Mucosa of gallbladder (tissue), 1 donor: Measurements from ENCODE around the gene IQGAP2. TPM values are rescaled to one million over a fixed set of nuclear protein-coding genes. Genes with fewer than 3 reads are reported as not detected.

ENCODE experiments used
- DNase-seq: peaks from one replicate; pipeline ENCODE4 v3.0.0-alpha.2; 2020; ENCODE audit warnings: low spot score
- total RNA-seq: library from RNA; stranded (reverse); gene quantifications from one replicate; pipeline ENCODE4 v1.2.1, GENCODE V29; 2021
- donor health status: DM: no; HTN: no; CAD: no.

Gene IQGAP2
- total RNA-seq, 1 donor from 2014 or later: 119 TPM

DNA sequence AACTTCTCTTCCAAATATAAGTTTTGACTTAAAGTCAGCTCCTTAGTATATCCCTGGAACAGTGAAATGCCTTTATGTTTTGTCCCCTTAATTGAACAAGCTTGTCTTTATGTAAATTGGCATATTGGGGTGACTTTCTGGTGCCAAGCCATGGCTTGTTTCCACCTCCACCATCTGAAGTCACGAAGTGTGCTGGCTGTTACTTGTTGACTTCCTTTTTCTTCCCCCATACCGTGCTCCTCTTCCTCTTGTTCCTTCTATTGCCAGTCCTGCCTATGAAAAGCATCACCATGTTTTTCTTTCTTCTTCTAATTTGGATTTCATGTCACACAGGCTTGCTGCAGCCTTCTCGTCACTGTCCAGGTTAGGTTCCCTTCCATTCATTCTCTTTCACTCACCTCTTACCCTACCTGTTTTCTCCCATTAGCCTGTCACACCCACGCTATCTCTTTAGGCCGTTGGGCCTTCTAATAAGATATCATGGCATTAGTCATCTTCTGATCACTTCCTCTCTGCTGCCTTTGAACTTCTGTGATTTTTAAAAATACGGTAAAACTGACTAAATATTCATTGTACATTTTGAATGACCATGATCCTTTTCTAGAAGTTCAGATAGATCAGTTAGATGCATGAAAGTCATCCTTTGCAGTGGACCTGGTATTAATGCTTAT, 48.1 kb downstream of the IQGAP2 start:
- no peak for DNase-seq

DNA sequence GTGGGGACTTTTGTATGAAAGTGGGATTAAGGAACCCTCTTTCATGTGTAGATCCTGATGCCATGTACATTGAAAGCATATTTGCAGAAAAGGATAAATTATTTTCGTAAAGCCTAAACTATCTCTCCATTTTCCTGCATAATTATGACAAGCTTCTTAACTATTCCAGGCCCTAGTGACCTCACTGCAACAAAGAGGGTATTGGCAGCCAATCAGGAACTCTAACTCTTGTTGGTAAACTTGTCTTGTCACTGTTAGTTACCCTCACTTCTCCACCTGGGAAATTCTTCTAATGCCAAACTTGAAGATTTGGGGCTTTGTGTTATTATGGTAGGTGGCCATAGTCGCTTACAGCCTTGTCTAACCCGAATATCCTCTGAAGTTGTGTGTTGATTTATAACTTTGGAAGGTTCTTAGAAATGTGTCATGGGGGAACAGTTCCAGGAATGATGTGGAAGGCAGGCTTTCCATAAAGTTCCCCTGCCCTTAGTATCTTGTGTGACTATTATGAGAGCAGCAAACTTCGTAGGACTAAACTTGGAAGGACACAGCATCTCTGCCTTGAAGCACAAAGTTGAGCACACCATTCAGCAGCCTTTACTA, 52.5 kb downstream of the IQGAP2 start:
- no peak for DNase-seq

DNA sequence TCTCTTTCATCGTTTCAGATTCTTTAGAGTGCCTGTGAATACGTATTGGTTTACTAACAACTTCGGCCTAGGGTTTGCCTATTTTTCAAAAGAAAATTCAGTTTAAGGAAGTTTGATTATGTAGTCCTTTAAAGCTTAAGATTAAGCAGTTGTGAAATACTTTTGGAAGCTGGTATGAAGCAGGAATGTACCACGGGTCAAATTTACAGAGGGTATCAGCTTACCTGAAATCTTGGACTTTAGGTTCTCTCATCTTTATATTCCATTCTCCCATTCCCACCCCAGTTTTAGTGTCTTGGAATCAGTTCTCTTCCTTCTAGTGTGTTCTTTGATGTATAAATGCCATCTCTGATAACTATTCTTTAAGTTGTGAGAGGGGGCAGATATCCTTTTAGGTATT, 53.2 kb downstream of the IQGAP2 start:
- DNase-seq: no peak

DNA sequence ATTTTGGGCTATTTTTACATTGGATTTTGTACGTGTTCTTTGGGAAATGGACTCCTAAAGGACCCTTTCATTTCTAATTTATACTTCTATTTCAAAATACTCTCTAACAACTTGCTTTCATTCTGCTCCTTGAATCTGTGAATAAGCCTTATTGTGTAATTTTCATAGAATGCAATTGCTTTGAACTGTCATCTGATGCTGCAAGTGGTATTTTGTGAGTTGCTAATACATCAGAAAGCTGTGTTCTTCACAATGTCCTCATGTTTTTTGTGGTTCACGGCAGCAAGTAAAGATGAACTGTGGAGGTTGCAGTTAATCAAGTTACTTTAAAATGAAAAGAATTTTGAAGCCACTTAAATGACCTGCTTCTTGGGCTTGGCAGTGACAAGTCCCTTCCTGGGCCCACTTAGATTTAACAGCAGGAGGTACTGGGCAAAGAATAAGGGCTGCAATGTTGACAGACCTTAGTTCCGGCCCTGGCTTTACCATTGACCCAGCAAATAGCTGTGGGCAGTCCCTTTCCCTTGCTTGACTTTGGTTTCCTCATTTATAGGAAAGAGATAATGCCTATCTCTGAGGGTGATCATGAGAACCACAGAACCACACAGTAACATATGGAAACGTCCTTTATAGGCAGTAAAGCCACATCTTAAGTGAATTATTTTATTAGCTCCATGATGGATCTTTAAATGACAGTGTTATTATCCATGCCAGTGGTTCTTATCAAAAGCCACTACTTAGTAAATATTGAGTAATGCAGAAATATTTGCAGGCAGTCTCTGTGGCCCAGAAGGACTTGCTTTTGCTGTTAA, 54.8 kb downstream of the IQGAP2 start:
- no peak for DNase-seq

DNA sequence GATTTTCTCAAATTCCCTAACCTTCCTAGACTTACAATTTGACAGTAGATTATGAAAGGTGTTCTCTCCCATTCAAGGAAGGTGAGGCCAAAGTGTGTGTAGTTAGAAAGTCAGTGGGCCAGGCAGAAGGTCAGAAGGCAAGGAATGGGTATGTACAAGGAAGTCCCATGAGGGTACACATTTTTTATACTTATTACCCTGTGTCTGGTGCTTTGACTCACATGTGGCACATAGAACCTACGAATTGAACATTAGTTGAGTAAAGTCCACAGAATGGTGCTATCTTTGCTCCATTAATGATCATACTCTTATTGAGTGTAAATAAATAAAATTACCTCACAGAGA, 55.4 kb downstream of the IQGAP2 start:
- no peak for DNase-seq

DNA sequence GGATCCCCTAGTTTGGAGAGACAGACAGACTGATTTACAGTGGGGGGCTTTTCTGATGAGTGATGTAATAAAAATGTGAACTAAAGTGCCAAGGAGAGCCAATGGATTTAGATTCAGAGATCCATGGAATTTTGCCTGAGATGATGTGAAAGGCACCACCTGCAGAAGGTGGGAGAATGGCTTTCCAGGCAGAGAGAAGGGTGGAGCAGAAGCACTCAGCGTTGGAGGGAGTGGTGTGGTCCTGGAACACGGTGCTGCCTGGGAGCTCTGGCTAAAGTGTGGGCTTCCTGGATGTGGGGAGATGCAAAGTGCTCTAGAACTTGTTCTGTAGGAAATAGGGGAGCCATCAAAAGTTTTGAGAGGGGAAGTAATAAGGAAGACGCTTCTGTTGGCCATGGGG, 57.0 kb downstream of the IQGAP2 start:
- DNase-seq: no peak

DNA sequence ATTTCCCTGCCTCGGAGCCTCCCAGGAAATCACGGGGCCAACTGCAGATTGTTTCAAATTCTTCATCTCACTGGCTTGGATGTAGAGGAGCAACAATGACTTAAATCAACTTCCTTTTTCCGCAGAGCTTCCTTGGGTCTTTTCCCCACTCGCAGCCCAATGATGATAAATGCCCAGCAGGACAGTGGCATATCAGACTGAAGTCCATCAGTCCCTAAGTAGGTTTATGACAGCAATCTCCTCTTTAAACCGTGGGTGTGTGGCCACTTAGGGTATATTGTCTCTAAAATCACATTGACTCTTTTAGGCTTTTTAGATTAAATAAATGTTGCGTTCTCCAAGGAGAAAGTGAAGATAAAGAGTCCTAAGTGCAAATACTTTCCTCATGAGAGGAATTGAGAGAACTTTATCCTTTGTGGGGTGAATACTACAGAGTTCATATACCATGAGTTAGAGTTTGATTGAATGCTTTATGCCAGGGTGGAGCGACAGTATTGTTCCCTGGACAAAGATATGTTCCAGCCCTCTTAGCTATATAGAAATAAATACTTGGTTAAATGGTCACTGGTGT, 59.1 kb downstream of the IQGAP2 start:
- DNase-seq: no peak

DNA sequence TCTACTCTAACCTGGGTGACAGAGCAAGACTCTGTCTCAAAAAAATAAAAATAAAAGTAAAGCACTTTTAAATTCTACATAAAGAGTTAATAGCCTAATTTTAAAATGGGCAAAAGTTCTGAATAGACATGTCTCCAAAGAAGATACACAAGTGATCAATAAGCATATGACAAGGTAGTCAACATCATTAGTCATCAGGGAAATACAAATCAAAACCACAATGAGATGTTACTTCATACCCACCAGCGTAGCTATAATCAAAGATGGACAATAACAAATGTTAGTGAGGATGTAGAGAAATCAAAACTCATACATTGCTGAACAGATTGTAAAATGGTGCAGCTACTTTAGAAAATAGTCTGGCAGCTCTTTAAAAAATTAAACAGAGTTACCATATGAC, 64.1 kb downstream of the IQGAP2 start:
- DNase-seq: no peak

DNA sequence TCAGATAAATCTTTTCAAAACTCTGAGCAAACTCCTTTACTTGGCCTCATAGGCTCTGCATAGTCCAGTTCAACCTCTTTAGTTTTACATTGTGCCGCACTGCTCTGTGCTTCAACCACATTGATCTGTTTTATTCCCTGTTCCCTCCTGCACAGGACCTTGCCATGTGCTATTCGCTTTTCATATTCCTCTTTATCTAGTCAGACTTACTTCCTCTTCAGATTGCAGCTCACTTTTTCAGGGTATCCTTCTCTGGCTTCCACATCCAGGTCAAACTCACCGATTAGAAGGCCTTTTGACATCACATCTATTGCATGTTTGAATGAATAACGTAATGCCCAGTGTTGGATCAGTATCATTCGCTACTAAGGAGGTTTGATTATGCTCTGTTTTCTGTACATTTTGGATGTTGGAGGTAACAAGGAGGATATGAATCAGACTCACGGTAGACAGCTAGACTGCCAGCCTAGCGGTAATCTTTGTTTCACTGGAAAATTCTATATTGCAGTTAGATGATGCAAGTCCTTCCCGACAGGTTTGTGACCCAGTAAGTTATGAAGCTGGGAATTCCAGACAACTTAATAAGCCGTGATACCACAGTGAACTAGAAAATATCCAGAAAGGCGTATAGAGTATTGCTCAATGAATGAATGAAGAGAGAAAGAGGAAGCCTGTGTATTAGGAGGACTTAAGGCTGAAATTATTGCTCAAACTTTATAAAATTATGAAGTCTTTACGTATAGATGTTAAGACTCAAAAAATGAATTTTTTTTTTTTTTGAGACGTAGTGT, 65.7 kb downstream of the IQGAP2 start:
- no peak for DNase-seq

DNA sequence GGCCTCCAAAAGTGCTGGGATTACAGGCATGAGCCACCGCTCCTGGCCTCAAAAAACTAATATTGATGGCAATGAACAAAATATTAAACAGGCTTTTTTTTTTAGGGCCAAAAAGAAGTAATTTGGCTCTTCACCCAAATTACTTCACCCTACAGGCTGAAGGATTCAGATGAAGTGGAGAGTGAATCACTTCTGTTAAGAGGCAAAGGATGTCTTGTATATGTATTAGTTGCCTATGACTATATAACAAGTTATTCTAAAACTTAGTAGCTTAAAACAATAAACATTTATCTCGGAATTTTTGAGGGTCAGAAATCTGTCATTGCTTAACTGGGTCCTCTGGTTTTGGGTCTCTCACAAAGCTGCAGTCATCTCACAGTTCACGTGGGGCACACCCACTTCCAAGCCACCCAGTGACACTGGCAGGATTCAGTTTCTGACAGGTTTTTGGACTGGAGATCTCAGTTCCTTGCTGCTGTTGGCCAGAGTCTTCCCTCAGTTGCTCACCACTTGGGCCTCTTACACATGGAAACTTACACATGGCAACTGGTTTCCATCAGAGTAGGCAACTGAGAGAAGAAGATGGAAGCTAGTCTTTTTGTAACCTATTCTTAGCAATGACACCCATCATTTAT, 66.7 kb downstream of the IQGAP2 start:
- DNase-seq: no peak

DNA sequence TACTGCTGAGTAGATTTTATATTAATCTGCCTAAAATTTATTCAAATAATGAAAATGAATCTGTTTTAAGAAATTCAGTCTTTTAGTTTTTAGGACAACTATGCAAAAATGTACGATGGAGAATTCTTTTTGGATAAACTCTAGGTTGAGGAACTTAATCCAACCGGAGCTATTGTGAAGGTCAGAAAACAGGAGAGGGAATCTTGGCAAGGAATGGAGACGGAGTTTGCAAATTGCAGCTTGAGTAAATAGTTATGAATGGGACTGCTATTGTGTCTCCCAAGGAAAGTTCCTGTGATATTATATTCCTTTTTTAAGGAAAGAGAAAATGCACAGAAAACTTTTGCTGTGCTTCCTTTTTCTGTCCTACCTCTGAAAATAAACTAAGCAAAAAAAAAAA, 67.9 kb downstream of the IQGAP2 start:
- no peak for DNase-seq

DNA sequence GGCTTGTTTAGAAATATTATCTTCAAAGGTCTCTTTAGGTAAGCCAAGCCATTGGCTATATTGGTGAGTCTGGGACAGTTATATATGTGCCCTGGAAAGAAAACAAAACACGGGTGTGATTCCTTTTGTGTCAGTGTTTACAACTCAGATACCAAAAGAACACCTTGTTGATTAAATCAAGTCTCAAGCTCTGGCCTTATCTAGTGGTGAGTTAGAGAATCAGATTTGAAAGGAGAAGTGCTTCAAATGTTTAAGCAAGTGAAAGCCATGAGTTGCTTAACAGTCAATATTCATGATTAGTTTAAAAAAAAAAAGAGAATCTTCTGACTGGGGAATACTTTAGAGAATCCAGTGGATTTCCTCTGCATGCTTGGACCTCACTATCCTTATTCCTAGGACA, 68.3 kb downstream of the IQGAP2 start:
- no peak for DNase-seq

DNA sequence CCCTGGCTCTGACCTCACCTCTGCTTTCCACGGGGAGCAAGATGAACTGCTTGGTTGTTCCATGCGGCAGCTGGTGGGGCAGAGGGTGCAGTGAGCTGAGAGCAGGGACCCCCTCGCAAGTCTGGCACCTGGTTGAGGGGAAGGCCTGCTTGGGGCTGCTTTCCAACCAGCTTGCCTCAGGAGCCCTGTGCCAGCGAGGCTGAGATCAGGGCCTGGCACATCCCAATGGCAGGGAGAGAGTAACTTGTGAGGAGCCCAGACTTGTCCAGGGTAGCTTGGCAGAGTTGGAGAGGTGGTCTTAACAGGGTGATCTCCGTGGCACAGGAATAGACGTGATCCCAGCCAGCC, 68.9 kb downstream of the IQGAP2 start:
- DNase-seq: no peak

DNA sequence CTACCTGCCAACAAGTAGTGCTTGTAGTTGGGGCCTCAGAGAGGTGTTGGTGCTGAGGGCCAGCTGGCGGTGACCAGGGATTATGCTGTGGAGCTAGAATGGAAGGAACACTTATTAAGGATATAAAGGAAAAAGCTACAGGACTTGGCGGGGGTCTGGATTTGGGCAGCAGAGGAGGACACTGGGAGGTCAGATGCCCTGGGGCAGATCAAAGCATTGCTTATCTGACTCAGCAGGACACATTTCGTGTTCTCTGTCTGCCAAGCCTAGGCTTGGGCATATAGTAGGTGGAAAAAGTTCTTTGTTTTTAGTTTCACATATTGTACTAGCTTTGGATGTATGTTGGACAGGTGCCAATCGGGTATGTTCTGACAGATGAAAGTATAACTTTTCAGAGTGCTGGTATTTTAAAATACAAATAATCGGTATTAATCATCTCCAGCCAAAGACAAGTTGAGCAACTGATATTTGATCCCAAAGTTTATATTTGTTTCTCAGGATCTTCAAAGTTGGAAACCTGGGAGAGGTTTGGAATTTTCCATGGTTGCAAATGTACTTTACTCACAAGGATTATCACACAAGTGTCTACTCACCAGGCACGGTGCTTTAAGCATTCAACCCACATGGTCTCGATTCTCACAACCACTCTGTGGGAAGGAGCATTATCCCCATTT, 69.4 kb downstream of the IQGAP2 start:
- DNase-seq: no peak

DNA sequence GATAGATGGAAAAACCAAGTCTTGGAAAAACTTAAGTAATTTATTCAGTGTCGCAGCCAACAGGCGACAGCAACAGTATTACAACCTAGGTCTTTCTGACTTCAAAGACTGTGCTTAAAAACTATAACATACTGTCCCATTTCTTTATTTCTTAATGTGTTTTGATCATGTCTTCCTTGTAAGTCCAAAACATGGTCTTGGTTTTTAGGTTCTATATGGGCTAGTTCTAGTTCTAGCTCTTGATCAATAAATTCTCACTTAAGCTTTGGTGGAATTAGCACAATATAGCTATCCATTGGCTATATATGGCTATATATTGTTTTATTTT, 69.9 kb downstream of the IQGAP2 start:
- DNase-seq: no peak

DNA sequence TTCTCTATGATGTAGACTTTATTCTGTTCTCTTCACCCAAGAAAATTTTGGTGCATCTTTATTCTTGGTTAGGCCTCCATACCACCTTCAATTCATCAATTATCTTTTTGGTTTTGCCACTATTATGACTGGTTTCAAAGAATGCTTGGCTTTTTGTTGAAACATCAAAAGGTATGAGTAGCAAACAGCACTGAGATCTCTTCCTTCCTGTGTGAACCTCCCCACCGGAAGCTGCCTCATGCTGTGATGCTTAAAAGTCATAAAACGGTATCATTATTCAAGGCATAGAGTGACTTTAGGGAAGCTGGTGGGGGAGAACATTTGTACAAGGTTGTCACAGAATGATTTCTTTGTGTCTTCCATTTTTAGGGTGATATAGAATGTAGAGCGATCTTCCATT, 70.6 kb downstream of the IQGAP2 start:
- DNase-seq: no peak

DNA sequence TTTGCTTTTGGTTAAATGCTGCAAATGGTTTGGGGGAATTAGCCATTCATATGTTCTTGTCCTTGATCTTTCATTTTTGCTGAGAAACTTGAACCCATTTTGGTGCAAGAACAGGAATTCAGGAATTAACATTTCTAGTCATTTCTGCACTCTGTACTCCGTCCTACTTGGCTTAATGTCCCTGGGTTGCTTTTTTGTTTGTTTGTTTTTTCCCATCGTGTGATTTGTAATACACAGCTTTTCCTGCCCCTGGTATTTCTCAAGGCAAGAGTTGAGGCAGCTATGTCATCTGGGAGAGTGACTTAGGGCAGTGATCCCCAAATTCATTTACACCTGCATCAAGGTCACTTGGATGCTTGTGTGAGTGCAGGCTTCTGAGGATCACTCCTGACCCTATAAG, 71.3 kb downstream of the IQGAP2 start:
- no peak for DNase-seq

DNA sequence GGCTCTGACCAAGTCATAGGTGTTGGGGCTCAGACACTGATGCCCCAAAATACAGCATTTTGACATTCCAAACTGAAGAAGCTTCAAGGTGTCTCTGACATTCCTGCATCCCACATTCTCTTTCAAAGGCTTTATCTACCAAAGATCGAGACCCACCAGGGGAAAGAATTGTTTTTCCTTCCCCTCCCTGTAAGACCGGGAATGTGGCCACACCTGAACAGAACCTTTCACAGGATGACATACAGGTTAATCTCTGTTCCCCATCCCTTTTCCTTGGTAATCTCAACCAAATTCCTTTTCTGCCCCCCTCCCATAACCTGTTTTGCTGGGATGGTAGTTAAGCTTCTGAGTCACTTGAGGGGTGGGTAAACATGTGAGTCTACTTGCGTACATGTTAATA, 72.3 kb downstream of the IQGAP2 start:
- DNase-seq: no peak

DNA sequence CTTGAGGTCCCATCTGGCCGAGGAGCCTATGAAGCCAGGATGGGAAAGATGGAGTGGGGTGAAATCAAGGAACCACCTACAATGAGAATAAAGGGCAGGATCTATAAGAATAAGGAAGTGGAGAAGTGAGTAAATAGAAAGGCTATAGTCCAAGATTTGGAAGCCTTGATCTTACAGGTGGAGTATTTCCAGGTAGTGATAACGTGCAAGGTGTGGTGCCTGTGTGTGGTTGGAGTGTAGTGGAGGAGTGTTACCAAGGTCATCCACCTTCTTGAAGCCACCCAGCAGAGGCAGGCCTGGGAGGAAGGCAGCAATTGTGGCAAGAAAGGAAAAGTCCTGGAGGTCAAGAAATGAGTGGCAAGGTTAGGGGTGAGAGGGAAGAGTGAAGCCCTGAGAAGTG, 72.9 kb downstream of the IQGAP2 start:
- peak; percentile 70 for DNase-seq

DNA sequence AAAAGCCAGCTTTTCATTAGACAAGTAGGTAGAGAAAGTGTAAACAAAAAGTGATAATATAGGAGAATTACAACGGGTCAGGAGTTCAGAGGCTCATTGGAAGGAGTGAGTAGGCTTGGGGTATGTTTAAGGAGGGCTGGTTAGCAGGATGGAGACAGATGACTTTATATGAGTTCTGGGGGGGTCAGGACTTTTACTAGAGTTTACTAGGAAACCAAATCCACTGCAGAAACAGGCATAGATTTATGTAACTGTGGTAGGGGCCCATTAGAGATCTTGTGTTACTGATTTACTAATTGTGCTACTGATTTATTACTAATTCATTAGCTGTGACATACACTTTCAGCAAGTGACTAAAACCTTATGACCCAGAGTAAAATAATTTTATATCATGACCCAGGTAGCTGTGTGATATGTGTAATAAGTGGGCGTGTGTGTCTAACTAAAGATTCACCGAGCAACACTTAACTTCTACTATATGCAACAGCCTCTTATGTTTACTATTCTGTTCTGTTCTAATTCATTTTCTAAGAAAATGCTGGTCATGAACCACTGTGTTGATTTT, 73.5 kb downstream of the IQGAP2 start:
- DNase-seq: no peak

DNA sequence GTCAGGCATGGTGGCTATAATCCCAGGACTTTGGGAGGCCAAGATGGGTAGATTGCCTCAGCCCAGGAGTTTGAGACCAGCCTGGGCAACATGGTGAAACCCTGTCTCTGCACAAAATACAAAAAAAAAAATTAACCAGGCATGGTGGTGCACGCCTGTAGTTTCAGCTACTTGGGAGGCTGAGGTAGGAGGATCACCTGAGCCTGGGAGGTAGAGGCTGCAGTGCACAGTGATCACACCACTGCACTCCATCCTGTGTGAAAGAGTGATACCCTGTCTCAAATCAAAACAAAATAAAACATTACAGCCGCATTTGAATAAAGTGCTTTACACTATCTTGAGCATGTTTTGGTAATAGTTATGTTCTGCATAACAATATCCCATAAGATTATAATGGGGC, 74.0 kb downstream of the IQGAP2 start:
- no peak for DNase-seq
